GM13977 (cell line): ENCODE data around the gene SPECC1.
"Not testable (repeated sequence)": the region's sequence is repeated elsewhere in the genome, so short reads cannot be mapped to it uniquely, and the experiment has no call there.

Experiments used
- DNase-seq: peaks from one replicate; pipeline ENCODE4 v3.0.0; 2012; ENCODE audit warnings: low spot score
- in situ Hi-C: fragments of 300-500 bp; cut with MboI; formaldehyde crosslinking; loops from one replicate; pipeline ENCODE4 v1.12.0; 2022; ENCODE audit warnings: low sequenced_read_pairs, low pct_unique_long_range_greater_than_20kb, mixed read lengths, inconsistent platforms; ENCODE audit not compliant: unreplicated experiment
- TF ChIP-seq, protein P1 (sequence below): IDR thresholded peaks from 2 replicates; pipeline ENCODE4 v1.5.1; 2012; ENCODE audit warnings: mild to moderate bottlenecking, control low read depth; ENCODE audit not compliant: insufficient read depth; ENCODE audit errors: extremely low read depth, missing control alignments

Gene SPECC1

DNA sequence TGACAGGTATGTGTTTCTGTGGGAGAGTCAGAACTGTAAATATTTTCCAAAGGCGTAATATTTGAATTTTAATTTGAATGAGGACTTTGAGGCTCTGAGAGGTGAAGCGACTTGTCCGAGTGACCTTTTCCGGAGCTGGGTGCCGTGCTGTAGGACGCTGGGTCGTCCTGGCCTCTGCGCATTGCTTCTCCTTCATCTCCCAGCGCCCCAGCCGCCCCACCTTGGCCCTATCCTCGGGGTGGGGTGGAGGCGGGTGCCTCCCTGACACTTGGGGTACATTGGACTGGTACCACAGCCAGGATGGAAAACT is 147.8 kb downstream of the SPECC1 start:
- DNase-seq: no peak
- TF ChIP-seq, protein P1, sequence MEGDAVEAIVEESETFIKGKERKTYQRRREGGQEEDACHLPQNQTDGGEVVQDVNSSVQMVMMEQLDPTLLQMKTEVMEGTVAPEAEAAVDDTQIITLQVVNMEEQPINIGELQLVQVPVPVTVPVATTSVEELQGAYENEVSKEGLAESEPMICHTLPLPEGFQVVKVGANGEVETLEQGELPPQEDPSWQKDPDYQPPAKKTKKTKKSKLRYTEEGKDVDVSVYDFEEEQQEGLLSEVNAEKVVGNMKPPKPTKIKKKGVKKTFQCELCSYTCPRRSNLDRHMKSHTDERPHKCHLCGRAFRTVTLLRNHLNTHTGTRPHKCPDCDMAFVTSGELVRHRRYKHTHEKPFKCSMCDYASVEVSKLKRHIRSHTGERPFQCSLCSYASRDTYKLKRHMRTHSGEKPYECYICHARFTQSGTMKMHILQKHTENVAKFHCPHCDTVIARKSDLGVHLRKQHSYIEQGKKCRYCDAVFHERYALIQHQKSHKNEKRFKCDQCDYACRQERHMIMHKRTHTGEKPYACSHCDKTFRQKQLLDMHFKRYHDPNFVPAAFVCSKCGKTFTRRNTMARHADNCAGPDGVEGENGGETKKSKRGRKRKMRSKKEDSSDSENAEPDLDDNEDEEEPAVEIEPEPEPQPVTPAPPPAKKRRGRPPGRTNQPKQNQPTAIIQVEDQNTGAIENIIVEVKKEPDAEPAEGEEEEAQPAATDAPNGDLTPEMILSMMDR: no peak
- in situ Hi-C loops: no loop called here

- TF ChIP-seq, protein P1: no peak
- in situ Hi-C loops: no loop called here
- no peak for DNase-seq
Measured at GRCh38 chr17:20158580-20158979, 149.4 kb downstream of the SPECC1 start.

- no peak for DNase-seq
- TF ChIP-seq, protein P1: no peak
- in situ Hi-C loops: no loop called here
Measured at GRCh38 chr17:20159406-20160069, 150.4 kb downstream of the SPECC1 start.

- in situ Hi-C loops, DNase-seq: not testable (repeated sequence)
Measured at GRCh38 chr17:20165516-20165915, 156.4 kb downstream of the SPECC1 start.

DNA sequence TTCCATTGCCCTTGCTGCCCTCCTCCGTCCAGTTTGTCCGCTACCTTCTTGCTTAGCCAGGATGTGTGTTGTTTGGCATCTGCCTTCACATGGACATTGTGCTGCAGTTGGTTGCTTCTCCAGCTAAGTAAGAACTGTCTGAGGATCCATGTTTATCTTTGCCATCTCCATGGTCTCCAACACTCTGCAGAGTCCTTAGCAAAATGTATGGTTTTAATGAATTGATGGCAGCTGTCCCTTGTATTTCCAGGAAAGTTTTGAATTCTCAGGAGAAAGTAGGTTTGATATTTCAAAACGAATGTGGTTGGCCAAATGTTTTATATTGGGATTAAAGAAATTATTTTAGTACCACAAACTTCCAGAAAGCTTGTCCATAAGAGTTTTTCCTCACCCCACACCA is 160.9 kb downstream of the SPECC1 start:
- no peak for DNase-seq
- in situ Hi-C loops: no loop called here
- TF ChIP-seq, protein P1: no peak

DNA sequence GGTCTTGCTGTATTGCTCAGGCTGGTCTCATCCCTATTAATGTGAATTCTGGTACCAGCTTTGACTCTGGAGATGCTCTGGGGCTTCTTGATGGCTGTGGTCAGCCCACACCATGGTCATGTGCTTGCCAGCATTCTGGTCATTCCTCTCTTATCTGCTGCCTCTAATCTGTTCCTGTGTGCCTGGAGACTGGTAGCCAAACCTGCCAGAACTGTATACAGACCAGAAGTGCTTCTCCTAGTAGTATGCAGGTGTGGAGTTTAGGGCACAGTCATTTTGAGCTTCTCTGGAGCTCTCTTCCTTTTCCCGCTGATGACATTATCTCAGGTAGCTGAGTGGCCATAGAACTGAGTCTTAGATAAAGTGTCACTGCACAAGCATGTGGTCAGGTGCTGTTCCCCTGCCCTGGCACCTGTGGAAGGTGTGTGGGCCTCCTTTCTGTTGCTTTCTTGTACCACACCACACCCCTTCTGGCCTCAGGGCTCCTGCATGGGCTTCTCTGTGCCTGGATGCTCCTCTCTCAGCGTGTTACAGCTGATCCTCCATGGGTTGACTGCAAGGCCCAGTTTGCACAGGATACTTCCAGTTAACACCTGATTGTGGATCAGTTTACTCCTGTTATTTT is 162.7 kb downstream of the SPECC1 start:
- in situ Hi-C loops: no loop called here
- no peak for DNase-seq

DNA sequence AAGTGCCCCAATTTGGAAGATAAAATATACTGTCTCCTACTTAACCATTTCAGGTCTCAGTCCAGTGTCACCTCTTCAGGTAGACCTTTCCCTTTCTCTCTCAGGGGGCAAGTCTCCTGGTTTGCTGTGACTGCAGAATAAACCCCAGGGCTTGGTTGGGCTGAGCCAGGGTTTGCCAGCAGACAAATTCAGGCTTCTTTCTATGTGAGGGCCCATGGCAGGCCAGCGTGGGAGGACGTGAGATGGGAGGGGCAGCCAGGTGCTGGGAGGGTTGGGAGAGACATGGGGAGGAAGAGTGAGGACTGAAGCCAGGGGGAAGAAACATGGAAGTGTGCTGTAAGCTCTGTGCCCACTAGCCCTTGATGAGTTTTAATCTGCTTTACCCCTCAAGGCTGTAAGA is 163.2 kb downstream of the SPECC1 start:
- TF ChIP-seq, protein P1: no peak
- in situ Hi-C loops: no loop called here
- no peak for DNase-seq

More for the DNA sequence above, 162.7 kb downstream of the SPECC1 start:
- TF ChIP-seq, protein P1: no peak
